ENCODE results near the gene CIB4. TPM values are rescaled to one million over a fixed set of nuclear protein-coding genes. Genes with fewer than 3 reads are reported as not detected.

Gene CIB4
- total and polyA plus RNA-seq, 2 of the 13 experiments (the other 11 are each of a cell fraction or from before 2014, with no cell fraction given): not detected

- no peak for ATAC-seq
- no peaks in the 10 kb centered on the region for H3K9me3 ChIP-seq (ENCODE audit: low read length)
- no TSS peak for BruUV-seq (replicated peaks)
- peaks cover 12 to 83% of the 10 kb centered on the region in 2 experiments for H3K27me3 ChIP-seq (ENCODE audit: control insufficient read depth in 1 of 2, insufficient read depth in 2 of 2, low read length in 2 of 2)
- no peak for DNase-seq (ENCODE audit: low spot score)
- no peak overlapping the region for H3K9ac ChIP-seq (ENCODE audit: insufficient read depth, low read depth, low read length)
- no peaks in the 10 kb centered on the region for H3K4me1 ChIP-seq (ENCODE audit: insufficient read depth, low read length)
- ChIA-PET CTCF (ENCODE audit: low intra/inter-chr PET ratio, low total read pairs) (no interaction called here), POLR2A (no interaction called here)
- H3K4me3 ChIP-seq (replicated peaks in 1 of 3; ENCODE audit: insufficient read depth in 1 of 3, low read depth in 2 of 3, low read length in 3 of 3): no peak overlapping the region
- H3K4me2 ChIP-seq (ENCODE audit: low read depth, low read length): no peak overlapping the region
- H4K20me1 ChIP-seq (ENCODE audit: insufficient read depth, low read length): no peaks in the 10 kb centered on the region
- no peak overlapping the region for H2AFZ ChIP-seq (ENCODE audit: low read length)
- H3K79me2 ChIP-seq (ENCODE audit: insufficient read depth, low read length): no peaks in the 10 kb centered on the region
- WGBS (ENCODE audit: low lambda C conversion rate): 15% methylated on average over 3 of the region's 3 CpGs
- H3K27ac ChIP-seq (ENCODE audit: extremely low read length, insufficient read depth, low read length): no peak overlapping the region
- in situ Hi-C loops (cut with HindIII; ENCODE audit: extremely low pct_ligation_motif_present, low pct_unique_long_range_greater_than_20kb): no loop called here
- intact Hi-C loops (cut with micrococcal nuclease; ENCODE audit: unreplicated experiment): no loop called here
- H3K36me3 ChIP-seq (replicated peaks in 1 of 2; ENCODE audit: control insufficient read depth in 1 of 2, insufficient read depth in 2 of 2, low read length in 2 of 2): no peaks in the 10 kb centered on the region
- no peak for FAIRE-seq
- TF ChIP-seq, protein P1, sequence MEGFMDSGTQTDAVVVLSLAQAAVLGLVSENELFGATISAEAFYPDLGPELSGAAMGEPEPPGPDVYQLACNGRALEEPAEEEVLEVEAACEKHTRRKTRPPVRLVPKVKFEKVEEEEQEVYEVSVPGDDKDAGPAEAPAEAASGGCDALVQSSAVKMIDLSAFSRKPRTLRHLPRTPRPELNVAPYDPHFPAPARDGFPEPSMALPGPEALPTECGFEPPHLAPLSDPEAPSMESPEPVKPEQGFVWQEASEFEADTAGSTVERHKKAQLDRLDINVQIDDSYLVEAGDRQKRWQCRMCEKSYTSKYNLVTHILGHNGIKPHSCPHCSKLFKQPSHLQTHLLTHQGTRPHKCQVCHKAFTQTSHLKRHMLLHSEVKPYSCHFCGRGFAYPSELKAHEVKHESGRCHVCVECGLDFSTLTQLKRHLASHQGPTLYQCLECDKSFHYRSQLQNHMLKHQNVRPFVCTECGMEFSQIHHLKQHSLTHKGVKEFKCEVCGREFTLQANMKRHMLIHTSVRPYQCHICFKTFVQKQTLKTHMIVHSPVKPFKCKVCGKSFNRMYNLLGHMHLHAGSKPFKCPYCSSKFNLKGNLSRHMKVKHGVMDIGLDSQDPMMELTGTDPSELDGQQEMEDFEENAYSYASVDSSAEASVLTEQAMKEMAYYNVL (CRISPR knock-in tag; IDR thresholded peaks at IDR 0.05; ENCODE audit: borderline replicate concordance): no peak
- TF ChIP-seq, protein P2, sequence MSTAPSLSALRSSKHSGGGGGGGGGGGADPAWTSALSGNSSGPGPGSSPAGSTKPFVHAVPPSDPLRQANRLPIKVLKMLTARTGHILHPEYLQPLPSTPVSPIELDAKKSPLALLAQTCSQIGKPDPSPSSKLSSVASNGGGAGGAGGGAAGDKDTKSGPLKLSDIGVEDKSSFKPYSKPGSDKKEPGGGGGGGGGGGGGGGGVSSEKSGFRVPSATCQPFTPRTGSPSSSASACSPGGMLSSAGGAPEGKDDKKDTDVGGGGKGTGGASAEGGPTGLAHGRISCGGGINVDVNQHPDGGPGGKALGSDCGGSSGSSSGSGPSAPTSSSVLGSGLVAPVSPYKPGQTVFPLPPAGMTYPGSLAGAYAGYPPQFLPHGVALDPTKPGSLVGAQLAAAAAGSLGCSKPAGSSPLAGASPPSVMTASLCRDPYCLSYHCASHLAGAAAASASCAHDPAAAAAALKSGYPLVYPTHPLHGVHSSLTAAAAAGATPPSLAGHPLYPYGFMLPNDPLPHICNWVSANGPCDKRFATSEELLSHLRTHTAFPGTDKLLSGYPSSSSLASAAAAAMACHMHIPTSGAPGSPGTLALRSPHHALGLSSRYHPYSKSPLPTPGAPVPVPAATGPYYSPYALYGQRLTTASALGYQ (CRISPR knock-in tag; IDR thresholded peaks at IDR 0.05): no peak
- TF ChIP-seq HNRNPH1 (optimal IDR thresholded peaks at IDR 0.05; ENCODE audit: low read depth, low read length): no peak
- TF ChIP-seq HMGA1 (CRISPR knock-in tag; conservative IDR thresholded peaks at IDR 0.05): no peak
- no peak for TF ChIP-seq TEAD3 (CRISPR knock-in tag; optimal IDR thresholded peaks at IDR 0.05; ENCODE audit: borderline replicate concordance)
- TF ChIP-seq ZFP36L2 (CRISPR knock-in tag; IDR thresholded peaks at IDR 0.05): no peak
- TF ChIP-seq TOPORS (CRISPR knock-in tag; IDR thresholded peaks at IDR 0.05): no peak
- TF ChIP-seq SIN3A (IDR thresholded peaks at IDR 0.05; ENCODE audit: borderline replicate concordance, low read depth, low read length): no peak
- TF ChIP-seq, protein P3, sequence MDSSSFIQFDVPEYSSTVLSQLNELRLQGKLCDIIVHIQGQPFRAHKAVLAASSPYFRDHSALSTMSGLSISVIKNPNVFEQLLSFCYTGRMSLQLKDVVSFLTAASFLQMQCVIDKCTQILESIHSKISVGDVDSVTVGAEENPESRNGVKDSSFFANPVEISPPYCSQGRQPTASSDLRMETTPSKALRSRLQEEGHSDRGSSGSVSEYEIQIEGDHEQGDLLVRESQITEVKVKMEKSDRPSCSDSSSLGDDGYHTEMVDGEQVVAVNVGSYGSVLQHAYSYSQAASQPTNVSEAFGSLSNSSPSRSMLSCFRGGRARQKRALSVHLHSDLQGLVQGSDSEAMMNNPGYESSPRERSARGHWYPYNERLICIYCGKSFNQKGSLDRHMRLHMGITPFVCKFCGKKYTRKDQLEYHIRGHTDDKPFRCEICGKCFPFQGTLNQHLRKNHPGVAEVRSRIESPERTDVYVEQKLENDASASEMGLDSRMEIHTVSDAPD (CRISPR knock-in tag; IDR thresholded peaks at IDR 0.05): no peak
- no peak for TF ChIP-seq ZNF773 (CRISPR knock-in tag; IDR thresholded peaks at IDR 0.05; ENCODE audit: borderline replicate concordance)
- TF ChIP-seq HOXA7 (CRISPR knock-in tag; IDR thresholded peaks at IDR 0.05): no peak
- TF ChIP-seq, protein P4, sequence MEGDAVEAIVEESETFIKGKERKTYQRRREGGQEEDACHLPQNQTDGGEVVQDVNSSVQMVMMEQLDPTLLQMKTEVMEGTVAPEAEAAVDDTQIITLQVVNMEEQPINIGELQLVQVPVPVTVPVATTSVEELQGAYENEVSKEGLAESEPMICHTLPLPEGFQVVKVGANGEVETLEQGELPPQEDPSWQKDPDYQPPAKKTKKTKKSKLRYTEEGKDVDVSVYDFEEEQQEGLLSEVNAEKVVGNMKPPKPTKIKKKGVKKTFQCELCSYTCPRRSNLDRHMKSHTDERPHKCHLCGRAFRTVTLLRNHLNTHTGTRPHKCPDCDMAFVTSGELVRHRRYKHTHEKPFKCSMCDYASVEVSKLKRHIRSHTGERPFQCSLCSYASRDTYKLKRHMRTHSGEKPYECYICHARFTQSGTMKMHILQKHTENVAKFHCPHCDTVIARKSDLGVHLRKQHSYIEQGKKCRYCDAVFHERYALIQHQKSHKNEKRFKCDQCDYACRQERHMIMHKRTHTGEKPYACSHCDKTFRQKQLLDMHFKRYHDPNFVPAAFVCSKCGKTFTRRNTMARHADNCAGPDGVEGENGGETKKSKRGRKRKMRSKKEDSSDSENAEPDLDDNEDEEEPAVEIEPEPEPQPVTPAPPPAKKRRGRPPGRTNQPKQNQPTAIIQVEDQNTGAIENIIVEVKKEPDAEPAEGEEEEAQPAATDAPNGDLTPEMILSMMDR (CRISPR knock-in tag; IDR thresholded peaks at IDR 0.05): no peak
Observed at GRCh38 chr2:26647981-26648380, 6.8 kb upstream of the CIB4 start.

Measured in HepG2 (cell line).